Limb (tissue), 2 donors: ENCODE measurements around the gene MAFB.
A peak's percentile ranks its signal among the peaks of the same experiment; 100 is the strongest.
"Not testable (repeated sequence)": the region's sequence is repeated elsewhere in the genome, so short reads cannot be mapped to it uniquely, and the experiment has no call there.

ENCODE experiments used
- DNase-seq, 2 donors: peaks; one replicate each; pipeline ENCODE4 v3.0.0-alpha.2; 2016; ENCODE audit errors: extremely low spot score in 2 of 2

The MAFB gene

GRCh38 chr20:40689100-40689942, at the start of gene MAFB:
Gene MAFB (minus strand): TSS chr20:40689236. CDS start chr20:40688850, 386 bp downstream.
- DNase-seq: peak; percentile 92

- not testable (repeated sequence) for DNase-seq
These were observed 47.4 kb upstream of the MAFB start for GRCh38 chr20:40736468-40736867.

- DNase-seq: no peak
These were observed 40.0 kb upstream of the MAFB start for GRCh38 chr20:40728996-40729395.

GRCh38 chr20:40728470-40728869, 39.4 kb upstream of the MAFB start:
- DNase-seq: no peak

GRCh38 chr20:40727960-40728359, 38.9 kb upstream of the MAFB start:
- DNase-seq: no peak

- DNase-seq: no peak
These were observed 37.7 kb upstream of the MAFB start for GRCh38 chr20:40726776-40727175.

- DNase-seq: no peak
These were observed 35.5 kb upstream of the MAFB start for GRCh38 chr20:40724566-40724965.

- DNase-seq: no peak
These were observed 31.8 kb upstream of the MAFB start for GRCh38 chr20:40720826-40721225.

- no peak for DNase-seq
These were observed 31.1 kb upstream of the MAFB start for GRCh38 chr20:40720099-40720498.

GRCh38 chr20:40718982-40719729, 30.1 kb upstream of the MAFB start:
- DNase-seq: no peak

- no peak for DNase-seq
These were observed 29.4 kb upstream of the MAFB start for GRCh38 chr20:40718214-40718977.

- no peak for DNase-seq
These were observed 28.4 kb upstream of the MAFB start for GRCh38 chr20:40717343-40717865.

GRCh38 chr20:40715491-40715890, 26.5 kb upstream of the MAFB start:
- DNase-seq: no peak

- no peak for DNase-seq
These were observed 25.9 kb upstream of the MAFB start for GRCh38 chr20:40714916-40715315.

GRCh38 chr20:40714109-40714508, 25.1 kb upstream of the MAFB start:
- no peak for DNase-seq

GRCh38 chr20:40713508-40713907, 24.5 kb upstream of the MAFB start:
- no peak for DNase-seq

GRCh38 chr20:40711079-40711478, 22.0 kb upstream of the MAFB start:
- no peak for DNase-seq

GRCh38 chr20:40710603-40711002, 21.6 kb upstream of the MAFB start:
- DNase-seq: no peak

GRCh38 chr20:40706977-40707582, 18.0 kb upstream of the MAFB start:
- no peak for DNase-seq

- DNase-seq: no peak
These were observed 16.4 kb upstream of the MAFB start for GRCh38 chr20:40705413-40705812.

GRCh38 chr20:40704828-40705227, 15.8 kb upstream of the MAFB start:
- DNase-seq: no peak
